ENCODE results near the gene NLRP9.

Gene NLRP9

GRCh38 chr19:55690109-55690768, 48.0 kb downstream of the NLRP9 start:
- no peak for DNase-seq (ENCODE audit: extremely low read depth, low read depth)
- no peak for TF ChIP-seq CTCF (IDR thresholded peaks at IDR 0.05; ENCODE audit: low read depth, low read length)

- no peak for DNase-seq (ENCODE audit: extremely low read depth, low read depth)
- no peak for TF ChIP-seq CTCF (IDR thresholded peaks at IDR 0.05; ENCODE audit: low read depth, low read length)
Measured at GRCh38 chr19:55689411-55690108, 48.6 kb downstream of the NLRP9 start.

GRCh38 chr19:55688422-55689218, 49.6 kb downstream of the NLRP9 start:
- no peak for TF ChIP-seq CTCF (IDR thresholded peaks at IDR 0.05; ENCODE audit: low read depth, low read length)
- DNase-seq (ENCODE audit: extremely low read depth, low read depth): no peak

- no peak for DNase-seq (ENCODE audit: extremely low read depth, low read depth)
- TF ChIP-seq CTCF (IDR thresholded peaks at IDR 0.05; ENCODE audit: low read depth, low read length): no peak
Measured at GRCh38 chr19:55687281-55688201, 50.7 kb downstream of the NLRP9 start.

- TF ChIP-seq CTCF (IDR thresholded peaks at IDR 0.05; ENCODE audit: low read depth, low read length): no peak
- no peak for DNase-seq (ENCODE audit: extremely low read depth, low read depth)
Measured at GRCh38 chr19:55686311-55687050, 51.7 kb downstream of the NLRP9 start.

GRCh38 chr19:55685776-55686175, 52.4 kb downstream of the NLRP9 start:
- no peak for DNase-seq (ENCODE audit: extremely low read depth, low read depth)
- TF ChIP-seq CTCF (IDR thresholded peaks at IDR 0.05; ENCODE audit: low read depth, low read length): no peak
